COLO668 (cell line): ENCODE data around the gene SPON2.

ENCODE experiments used
- DNase-seq: peaks from one replicate; lab custom pipeline; 2025; ENCODE audit not compliant: unreplicated experiment; lab: John Stamatoyannopoulos, UW

Gene SPON2

GRCh38 chr4:1195109-1195671, 22.8 kb upstream of the SPON2 start:
- DNase-seq: no peak

- no peak for DNase-seq
These were observed 21.9 kb upstream of the SPON2 start for GRCh38 chr4:1194010-1194900.

- no peak for DNase-seq
These were observed 21.0 kb upstream of the SPON2 start for GRCh38 chr4:1193206-1194009.

- DNase-seq: no peak
These were observed 20.3 kb upstream of the SPON2 start for GRCh38 chr4:1192493-1193205.

GRCh38 chr4:1192091-1192492, 19.7 kb upstream of the SPON2 start:
- no peak for DNase-seq

- DNase-seq: no peak
These were observed 19.2 kb upstream of the SPON2 start for GRCh38 chr4:1191621-1192020.

- no peak for DNase-seq
These were observed 14.8 kb upstream of the SPON2 start for GRCh38 chr4:1187182-1187581.

- DNase-seq: no peak
These were observed 11.8 kb upstream of the SPON2 start for GRCh38 chr4:1183985-1184773.

GRCh38 chr4:1182313-1182712, 9.9 kb upstream of the SPON2 start:
- no peak for DNase-seq

- DNase-seq: no peak
These were observed 8.3 kb upstream of the SPON2 start for GRCh38 chr4:1180663-1181062.

- DNase-seq: no peak
These were observed 7.6 kb upstream of the SPON2 start for GRCh38 chr4:1179976-1180375.

- peak; percentile 19 for DNase-seq
These were observed 6.7 kb upstream of the SPON2 start for GRCh38 chr4:1179089-1179441.

- no peak for DNase-seq
These were observed 6.1 kb upstream of the SPON2 start for GRCh38 chr4:1178300-1179088.

GRCh38 chr4:1177274-1178141, 5.1 kb upstream of the SPON2 start:
- peak; percentile 52 for DNase-seq

- DNase-seq: no peak
These were observed 4.3 kb upstream of the SPON2 start for GRCh38 chr4:1176398-1177273.

- DNase-seq: no peak
These were observed 3.3 kb upstream of the SPON2 start for GRCh38 chr4:1175635-1176229.

GRCh38 chr4:1174941-1175634, 2.7 kb upstream of the SPON2 start:
- no peak for DNase-seq
